SJSA1 (cell line): ENCODE data around the gene GALNT7. TPM values are rescaled to one million over a fixed set of nuclear protein-coding genes. Genes with fewer than 3 reads are reported as not detected.

ENCODE experiments used
- DNase-seq, 2 experiments: peaks; one replicate each; pipeline ENCODE4 v3.0.0-alpha.2; 2015 to 2020; ENCODE audit warnings: low spot score in 2 of 2, low read depth in 1 of 2
- H3K27ac ChIP-seq: fragments of 250-450 bp; sonication (Bioruptor Pico); 2 replicates; pipeline ENCODE4 v1.5.1; 2020; ENCODE audit warnings: mild to moderate bottlenecking, moderate library complexity
- H3K27me3 ChIP-seq: fragments of 250-450 bp; sonication (Bioruptor Pico); replicated peaks from 2 replicates; pipeline ENCODE4 v1.5.1; 2020; ENCODE audit warnings: mild to moderate bottlenecking, moderate library complexity
- H3K36me3 ChIP-seq: fragments of 250-450 bp; sonication (Bioruptor Pico); 2 replicates; pipeline ENCODE4 v1.5.1; 2020; ENCODE audit warnings: mild to moderate bottlenecking
- H3K4me1 ChIP-seq: fragments of 250-450 bp; sonication (Bioruptor Pico); replicated peaks from 2 replicates; pipeline ENCODE4 v1.6.1; 2021; ENCODE audit warnings: mild to moderate bottlenecking
- H3K4me3 ChIP-seq: fragments of 250-450 bp; sonication (Bioruptor Pico); 2 replicates; pipeline ENCODE4 v1.5.1; 2020; ENCODE audit warnings: mild to moderate bottlenecking
- H3K9me3 ChIP-seq: fragments of 250-450 bp; sonication (Bioruptor Pico); replicated peaks from 2 replicates; pipeline ENCODE4 v1.5.1; 2020; ENCODE audit warnings: mild to moderate bottlenecking
- total RNA-seq: library from RNA; depleted of rRNA; stranded (reverse); fragments of >200 nt; shearing (Covaris generic); gene quantifications from 2 replicates; pipeline ENCODE4 v1.2.3, GENCODE V29; 2014

Gene GALNT7
- total RNA-seq, 1 experiment from 2014 or later = 24.7 TPM

- Histone ChIP-seq H3K9me3 (no peaks in the 10 kb centered on the region), H3K27me3 (0 out of 2 replicates have a peak, but pooled peaks cover 5% of the 10 kb centered on the region), H3K27ac (no peak overlapping the region), H3K4me3 (no peak overlapping the region), H3K36me3 (no peaks in the 10 kb centered on the region), H3K4me1 (no peaks in the 10 kb centered on the region)
- no peak for DNase-seq
Measured at GRCh38 chr4:173145131-173145530, 23.5 kb upstream of the GALNT7 start.

- H3K27ac ChIP-seq = no peak overlapping the region
- no peak for DNase-seq
- H3K4me3 ChIP-seq = no peak overlapping the region
- H3K4me1 ChIP-seq = no peaks in the 10 kb centered on the region
- no peaks in the 10 kb centered on the region for H3K36me3 ChIP-seq
- H3K9me3 ChIP-seq = no peaks in the 10 kb centered on the region
- H3K27me3 ChIP-seq = 0 out of 2 replicates have a peak, but pooled peaks cover 5% of the 10 kb centered on the region
Measured at GRCh38 chr4:173146456-173146855, 22.2 kb upstream of the GALNT7 start.

GRCh38 chr4:173151496-173151895 is 17.1 kb upstream of the GALNT7 start:
- Histone ChIP-seq H3K27me3 (peaks cover 13% of the 10 kb centered on the region; the same call in 1 of the 2 replicates), H3K4me3 (no peak overlapping the region), H3K36me3 (no peaks in the 10 kb centered on the region), H3K27ac (no peak overlapping the region), H3K9me3 (no peaks in the 10 kb centered on the region), H3K4me1 (no peaks in the 10 kb centered on the region)
- DNase-seq = no peak

- Histone ChIP-seq H3K4me1 (no peaks in the 10 kb centered on the region), H3K27me3 (peaks cover 13% of the 10 kb centered on the region; the same call in 1 of the 2 replicates), H3K4me3 (no peak overlapping the region), H3K27ac (no peak overlapping the region), H3K36me3 (no peaks in the 10 kb centered on the region), H3K9me3 (no peaks in the 10 kb centered on the region)
- DNase-seq = no peak
Measured at GRCh38 chr4:173152104-173152503, 16.5 kb upstream of the GALNT7 start.

- no peak overlapping the region for H3K4me3 ChIP-seq
- H3K36me3 ChIP-seq = no peaks in the 10 kb centered on the region
- H3K4me1 ChIP-seq = no peaks in the 10 kb centered on the region
- peaks cover 13% of the 10 kb centered on the region; the same call in 1 of the 2 replicates for H3K27me3 ChIP-seq
- no peaks in the 10 kb centered on the region for H3K9me3 ChIP-seq
- no peak for DNase-seq
- H3K27ac ChIP-seq = no peak overlapping the region
Measured at GRCh38 chr4:173153445-173153844, 15.2 kb upstream of the GALNT7 start.

GRCh38 chr4:173159791-173160190 is 8.8 kb upstream of the GALNT7 start:
- no peak overlapping the region for H3K4me3 ChIP-seq
- H3K4me1 ChIP-seq = no peaks in the 10 kb centered on the region
- H3K27ac ChIP-seq = no peak overlapping the region
- H3K9me3 ChIP-seq = no peaks in the 10 kb centered on the region
- no peaks in the 10 kb centered on the region for H3K27me3 ChIP-seq
- DNase-seq = no peak
- H3K36me3 ChIP-seq = no peaks in the 10 kb centered on the region

- Histone ChIP-seq H3K27ac (no peak overlapping the region), H3K27me3 (no peaks in the 10 kb centered on the region), H3K4me1 (no peaks in the 10 kb centered on the region), H3K4me3 (no peak overlapping the region), H3K36me3 (no peaks in the 10 kb centered on the region), H3K9me3 (no peaks in the 10 kb centered on the region)
- DNase-seq = no peak
Measured at GRCh38 chr4:173160871-173161270, 7.7 kb upstream of the GALNT7 start.

- no peak overlapping the region for H3K27ac ChIP-seq
- H3K36me3 ChIP-seq = no peaks in the 10 kb centered on the region
- no peaks in the 10 kb centered on the region for H3K4me1 ChIP-seq
- no peak overlapping the region for H3K4me3 ChIP-seq
- H3K9me3 ChIP-seq = no peaks in the 10 kb centered on the region
- H3K27me3 ChIP-seq = no peaks in the 10 kb centered on the region
- DNase-seq = no peak
Measured at GRCh38 chr4:173161311-173161710, 7.3 kb upstream of the GALNT7 start.

GRCh38 chr4:173165706-173166105 is 2.9 kb upstream of the GALNT7 start:
- Histone ChIP-seq H3K27me3 (no peaks in the 10 kb centered on the region), H3K4me1 (peaks cover 18% of the 10 kb centered on the region), H3K9me3 (peaks cover 4% of the 10 kb centered on the region; the same call in 1 of the 2 replicates), H3K4me3 (no peak overlapping the region), H3K27ac (no peak overlapping the region), H3K36me3 (peaks cover 11% of the 10 kb centered on the region; the same call in 1 of the 2 replicates)
- DNase-seq = no peak

- Histone ChIP-seq H3K27ac (no peak overlapping the region), H3K27me3 (no peaks in the 10 kb centered on the region), H3K9me3 (peaks cover 4% of the 10 kb centered on the region; the same call in 1 of the 2 replicates), H3K36me3 (peaks cover 11% of the 10 kb centered on the region; the same call in 1 of the 2 replicates), H3K4me1 (peaks cover 26% of the 10 kb centered on the region), H3K4me3 (no peak overlapping the region)
- DNase-seq = no peak
Measured at GRCh38 chr4:173166491-173166890, 2.1 kb upstream of the GALNT7 start.

- peak in 1 of 2 experiments; percentile 46 for DNase-seq
- H3K27ac ChIP-seq = no peak overlapping the region
Measured at GRCh38 chr4:173167758-173168395, 734 bp upstream of the GALNT7 start.

GRCh38 chr4:173169178-173169427 is 492 bp downstream of the GALNT7 start:
- H3K27ac ChIP-seq = peak overlapping the region; percentile 65
- no peak for DNase-seq

More at GRCh38 chr4:173167758-173168395, 734 bp upstream of the GALNT7 start:
- H3K4me1 ChIP-seq = peaks cover 26% of the 10 kb centered on the region
- no peaks in the 10 kb centered on the region for H3K27me3 ChIP-seq
- peak overlapping the region; percentile 91 for H3K4me3 ChIP-seq
- peaks cover 11% of the 10 kb centered on the region; the same call in 1 of the 2 replicates for H3K36me3 ChIP-seq
- H3K9me3 ChIP-seq = peaks cover 4% of the 10 kb centered on the region; the same call in 1 of the 2 replicates

GRCh38 chr4:173169428-173170181 is 994 bp downstream of the GALNT7 start:
- peak; percentile 65 to 67 for DNase-seq
- peaks cover 4% of the 10 kb centered on the region; the same call in 1 of the 2 replicates for H3K9me3 ChIP-seq
- H3K27ac ChIP-seq = peak overlapping the region; percentile 65
- H3K36me3 ChIP-seq = peaks cover 11% of the 10 kb centered on the region; the same call in 1 of the 2 replicates
- H3K27me3 ChIP-seq = no peaks in the 10 kb centered on the region
- peaks cover 26% of the 10 kb centered on the region for H3K4me1 ChIP-seq
- peak overlapping the region; percentile 91 for H3K4me3 ChIP-seq

More at GRCh38 chr4:173169178-173169427, 492 bp downstream of the GALNT7 start:
- Histone ChIP-seq H3K9me3 (peaks cover 4% of the 10 kb centered on the region; the same call in 1 of the 2 replicates), H3K27me3 (no peaks in the 10 kb centered on the region), H3K4me3 (peak overlapping the region; percentile 91), H3K4me1 (peaks cover 26% of the 10 kb centered on the region), H3K36me3 (peaks cover 11% of the 10 kb centered on the region; the same call in 1 of the 2 replicates)

- no peak for DNase-seq
- Histone ChIP-seq H3K27ac (peak overlapping the region; percentile 65; the same call in 1 of the 2 replicates), H3K4me3 (peak overlapping the region; percentile 91), H3K4me1 (peaks cover 29% of the 10 kb centered on the region), H3K36me3 (peaks cover 11% of the 10 kb centered on the region; the same call in 1 of the 2 replicates), H3K9me3 (peaks cover 4% of the 10 kb centered on the region; the same call in 1 of the 2 replicates), H3K27me3 (no peaks in the 10 kb centered on the region)
Measured at GRCh38 chr4:173170182-173170778, 1.7 kb downstream of the GALNT7 start.
